GM12874 (cell line): ENCODE measurements around the gene DPPA4.

ENCODE experiments used
- CTCF ChIP-seq: IDR thresholded peaks from 2 replicates; pipeline ENCODE4 v1.5.1; 2011; ENCODE audit warnings: low read depth, mild to moderate bottlenecking, control low read depth, low read length, moderate library complexity; ENCODE audit not compliant: insufficient read depth

The DPPA4 gene

DNA sequence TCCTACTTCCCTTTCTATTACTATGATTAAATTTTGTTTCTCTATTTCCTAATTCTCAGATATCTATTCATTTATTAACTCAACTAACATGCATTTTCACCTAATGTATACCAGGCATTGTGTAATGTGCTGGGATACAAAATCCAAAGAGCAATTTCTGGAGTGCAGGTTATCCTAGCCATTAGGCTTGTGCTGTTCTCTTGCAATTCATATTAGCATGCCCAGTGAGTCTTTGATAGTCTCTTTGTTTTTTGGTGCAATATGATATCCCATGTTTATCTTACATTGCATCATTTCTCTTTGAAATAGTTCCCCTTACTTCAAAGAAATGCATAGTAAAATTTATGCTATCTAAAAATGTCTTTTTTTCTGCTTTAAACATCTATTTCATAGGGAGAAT, 13.9 kb upstream of the DPPA4 start:
- no peak for TF ChIP-seq CTCF

DNA sequence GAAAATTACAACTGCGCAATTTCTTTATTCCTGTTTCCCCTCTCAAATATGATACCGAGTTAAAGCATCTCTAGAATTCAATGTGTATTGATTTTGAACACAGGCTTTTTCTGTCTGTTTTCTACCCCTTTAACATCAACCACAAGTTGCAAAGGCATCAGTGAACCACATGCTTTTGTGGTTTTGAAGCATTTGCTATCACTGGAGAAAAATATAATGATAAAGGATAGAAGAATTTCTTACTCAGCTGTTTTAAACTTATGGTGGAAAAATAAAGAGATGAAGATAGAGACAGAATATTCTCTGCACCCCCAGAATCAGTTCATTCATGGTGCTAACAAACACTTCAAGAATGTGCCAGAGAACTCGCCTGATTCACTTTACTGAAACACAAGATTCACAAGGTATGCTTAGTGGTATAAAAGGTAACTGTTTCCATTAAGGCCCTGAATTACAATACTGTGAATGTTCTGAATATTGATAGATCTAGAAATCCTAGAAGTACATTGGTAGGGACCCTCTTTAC, 9.5 kb upstream of the DPPA4 start:
- TF ChIP-seq CTCF = no peak

GRCh38 chr3:109346099-109346498, 8.8 kb upstream of the DPPA4 start:
- no peak for TF ChIP-seq CTCF

DNA sequence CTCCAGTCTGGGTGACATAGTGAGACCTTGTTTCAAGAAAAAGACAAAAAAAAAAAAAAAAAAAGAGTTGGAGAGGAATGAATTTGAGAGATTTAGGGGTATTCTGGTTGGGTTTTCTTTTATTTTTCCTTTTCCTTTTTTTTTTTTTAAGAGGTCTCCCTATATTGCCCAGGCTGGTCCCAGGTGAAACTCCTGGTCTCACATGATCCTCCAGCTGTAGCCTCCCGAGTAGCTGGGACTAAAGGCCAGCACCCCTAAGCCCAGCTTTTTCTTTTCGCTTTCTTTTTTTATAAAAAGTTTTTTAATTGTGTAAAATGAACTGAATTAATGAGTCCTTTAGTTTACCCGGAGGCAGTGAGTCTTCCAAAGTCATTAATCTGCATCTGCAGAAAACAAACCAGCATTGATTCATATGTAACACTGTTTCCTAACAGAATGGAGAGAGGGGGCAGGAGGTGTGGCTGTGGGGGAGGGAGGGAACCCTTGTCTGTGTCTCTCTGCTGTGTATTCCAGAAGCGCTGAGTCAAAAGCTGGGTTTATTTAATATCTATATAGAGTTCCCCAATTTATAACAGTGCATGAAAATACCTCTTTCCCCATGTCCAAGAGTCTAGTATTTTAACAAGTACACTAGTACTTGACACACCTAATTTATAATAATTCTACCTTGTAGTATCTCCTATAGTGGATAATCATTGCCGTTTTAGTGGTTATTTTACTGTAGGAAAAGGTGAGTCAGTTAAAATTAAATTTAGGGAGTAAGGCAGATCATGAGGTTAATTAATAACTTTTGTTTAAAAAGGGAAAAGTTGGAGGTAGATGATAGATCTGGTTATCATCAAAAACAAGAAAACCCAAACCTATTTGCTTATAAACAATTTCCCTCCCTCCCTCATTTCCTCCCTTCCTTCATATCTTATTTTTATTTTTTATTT, 2.6 kb upstream of the DPPA4 start:
- no peak for TF ChIP-seq CTCF

GRCh38 chr3:109339197-109339596, 1.9 kb upstream of the DPPA4 start:
- no peak for TF ChIP-seq CTCF

GRCh38 chr3:109338322-109338721, 976 bp upstream of the DPPA4 start:
- no peak for TF ChIP-seq CTCF

DNA sequence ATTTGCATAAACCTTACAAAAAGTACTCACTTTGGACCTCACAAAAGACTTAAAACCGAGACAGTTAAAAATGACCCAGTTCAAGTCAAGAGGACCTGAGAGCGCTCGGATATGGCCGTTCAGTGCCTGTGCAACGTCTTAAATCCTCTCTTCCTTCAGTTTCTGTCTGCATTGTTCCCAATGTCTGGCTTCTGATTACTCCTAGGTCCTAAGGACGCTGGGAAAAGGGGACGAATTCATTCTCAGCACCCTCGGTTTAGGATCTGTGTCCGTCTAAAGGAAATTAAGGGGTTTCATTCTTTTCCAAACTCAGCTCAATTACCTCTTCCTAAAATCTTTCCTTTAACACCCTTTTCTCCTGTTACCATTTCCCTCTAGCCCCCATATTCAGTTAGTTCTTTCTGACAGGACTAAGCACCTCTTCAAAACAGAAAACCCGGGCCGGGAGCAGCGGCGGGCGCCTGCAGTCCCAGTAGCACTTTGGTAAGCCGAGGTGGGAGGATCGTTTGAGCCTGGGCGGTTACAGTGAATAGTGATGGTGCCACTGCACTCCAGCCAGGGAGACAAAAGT, 970 bp downstream of the DPPA4 start:
- no peak for TF ChIP-seq CTCF
